Brain pericyte (primary cell): ENCODE results near the gene CASTOR1.

Experiments
- DNase-seq: peaks from one replicate; pipeline ENCODE4 v3.0.0-alpha.2; 2012; ENCODE audit warnings: low read depth, low spot score

Gene CASTOR1

GRCh38 chr22:30284666-30285065 is 4.6 kb downstream of the CASTOR1 start:
- no peak for DNase-seq

DNA sequence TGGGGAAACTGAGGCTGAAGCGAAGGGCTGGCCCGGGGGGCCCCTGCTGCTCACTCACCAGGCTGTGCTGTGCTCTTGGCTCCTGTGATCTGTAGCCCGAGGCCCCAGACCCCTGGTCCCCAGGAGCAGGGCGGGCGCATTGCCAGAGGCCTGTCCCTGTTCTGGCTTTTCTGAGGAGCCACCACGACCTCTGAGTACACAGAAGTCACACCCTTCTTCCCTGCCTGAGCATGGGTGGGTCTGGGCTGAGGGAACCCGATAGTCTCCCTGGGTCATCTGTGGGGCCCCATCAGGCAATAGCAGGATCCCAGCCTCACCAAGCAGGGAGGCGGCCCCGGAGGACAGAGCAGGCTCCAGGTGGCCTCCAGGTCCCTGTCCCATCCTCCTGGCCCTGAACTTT is 5.1 kb downstream of the CASTOR1 start:
- no peak for DNase-seq

- no peak for DNase-seq
These were observed 6.0 kb downstream of the CASTOR1 start for GRCh38 chr22:30283342-30283741.

- no peak for DNase-seq
These were observed 6.7 kb downstream of the CASTOR1 start for GRCh38 chr22:30282616-30283046.

DNA sequence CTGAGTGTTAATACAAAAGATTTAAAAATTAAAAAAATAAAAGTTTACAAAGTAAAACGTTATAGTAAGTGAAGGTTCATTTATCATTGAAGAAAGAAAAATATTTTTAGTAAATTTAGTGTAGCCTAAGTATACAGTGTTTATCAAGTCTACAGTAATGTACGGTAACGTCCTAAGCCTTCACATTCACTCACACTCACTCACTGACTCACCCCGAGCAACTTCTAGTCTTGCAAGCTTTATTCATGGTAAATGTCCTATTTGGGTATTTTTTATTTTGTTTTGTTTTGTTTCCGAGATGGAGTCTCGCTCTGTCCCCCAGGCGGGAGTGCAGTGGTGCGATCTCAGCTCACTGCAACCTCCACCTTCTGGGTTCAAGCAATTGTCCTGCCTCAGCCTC is 8.8 kb downstream of the CASTOR1 start:
- DNase-seq, result no peak

DNA sequence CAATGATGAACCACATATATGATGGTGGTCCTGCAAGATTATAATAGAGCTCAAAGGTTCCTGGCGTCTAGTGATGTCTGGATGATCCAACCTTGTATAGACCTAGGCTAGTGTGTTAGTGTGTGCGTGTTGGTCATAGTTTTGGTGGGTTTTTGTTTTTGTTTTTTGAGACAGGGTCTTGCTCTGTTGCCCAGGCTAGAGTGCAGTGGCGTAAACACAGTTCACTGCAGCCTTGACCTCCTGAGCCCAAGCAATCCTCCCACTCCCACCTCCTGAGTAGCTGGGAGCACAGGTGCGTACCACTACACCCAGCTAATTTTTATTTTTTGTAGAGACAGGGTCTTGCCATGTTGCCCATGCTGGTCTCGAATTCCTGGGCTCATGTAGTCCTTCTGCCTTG is 9.4 kb downstream of the CASTOR1 start:
- DNase-seq, result no peak

- DNase-seq, result no peak
These were observed 10.1 kb downstream of the CASTOR1 start for GRCh38 chr22:30279046-30279788.

- no peak for DNase-seq
These were observed 11.6 kb downstream of the CASTOR1 start for GRCh38 chr22:30277547-30278344.

- DNase-seq, result no peak
These were observed 13.3 kb downstream of the CASTOR1 start for GRCh38 chr22:30276039-30276438.

DNA sequence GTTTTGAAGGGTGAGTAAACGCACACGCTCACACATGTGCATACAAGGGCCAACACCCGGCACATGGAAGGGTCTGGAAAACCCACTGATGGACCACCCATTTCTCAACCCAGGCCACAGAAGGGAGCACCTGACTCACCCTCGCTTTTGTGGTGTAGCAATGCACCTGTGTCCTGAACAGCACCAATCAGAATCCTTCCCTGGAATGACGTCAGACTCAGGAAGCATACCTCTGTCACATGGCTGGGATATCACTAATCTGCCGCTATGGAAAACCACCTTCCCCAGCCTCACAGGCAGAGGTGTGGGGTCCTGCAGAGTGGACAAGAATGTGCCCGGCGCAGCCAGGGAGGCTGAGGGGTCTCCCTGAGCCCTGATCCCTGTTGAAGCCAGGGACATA is 13.7 kb downstream of the CASTOR1 start:
- no peak for DNase-seq

DNA sequence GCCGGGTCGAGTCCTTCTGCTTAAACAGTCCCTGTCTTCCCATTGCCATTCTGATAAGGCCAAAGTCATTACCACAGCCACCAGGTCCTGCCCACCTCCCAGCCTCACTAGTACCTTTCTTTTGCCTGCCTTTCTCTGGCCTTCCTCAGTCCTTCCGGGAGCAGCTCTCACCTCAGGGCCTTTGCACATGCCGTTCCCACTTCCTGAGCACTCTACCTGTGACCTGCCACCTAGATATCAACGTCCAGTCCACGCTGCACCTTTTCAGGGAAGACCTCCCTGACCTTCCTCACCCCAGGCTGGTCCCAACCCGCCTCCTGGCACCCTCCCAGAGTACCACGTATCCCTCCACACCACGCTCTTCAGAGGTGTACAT is 14.9 kb downstream of the CASTOR1 start:
- DNase-seq, result no peak

- no peak for DNase-seq
These were observed 15.4 kb downstream of the CASTOR1 start for GRCh38 chr22:30273711-30274436.

DNA sequence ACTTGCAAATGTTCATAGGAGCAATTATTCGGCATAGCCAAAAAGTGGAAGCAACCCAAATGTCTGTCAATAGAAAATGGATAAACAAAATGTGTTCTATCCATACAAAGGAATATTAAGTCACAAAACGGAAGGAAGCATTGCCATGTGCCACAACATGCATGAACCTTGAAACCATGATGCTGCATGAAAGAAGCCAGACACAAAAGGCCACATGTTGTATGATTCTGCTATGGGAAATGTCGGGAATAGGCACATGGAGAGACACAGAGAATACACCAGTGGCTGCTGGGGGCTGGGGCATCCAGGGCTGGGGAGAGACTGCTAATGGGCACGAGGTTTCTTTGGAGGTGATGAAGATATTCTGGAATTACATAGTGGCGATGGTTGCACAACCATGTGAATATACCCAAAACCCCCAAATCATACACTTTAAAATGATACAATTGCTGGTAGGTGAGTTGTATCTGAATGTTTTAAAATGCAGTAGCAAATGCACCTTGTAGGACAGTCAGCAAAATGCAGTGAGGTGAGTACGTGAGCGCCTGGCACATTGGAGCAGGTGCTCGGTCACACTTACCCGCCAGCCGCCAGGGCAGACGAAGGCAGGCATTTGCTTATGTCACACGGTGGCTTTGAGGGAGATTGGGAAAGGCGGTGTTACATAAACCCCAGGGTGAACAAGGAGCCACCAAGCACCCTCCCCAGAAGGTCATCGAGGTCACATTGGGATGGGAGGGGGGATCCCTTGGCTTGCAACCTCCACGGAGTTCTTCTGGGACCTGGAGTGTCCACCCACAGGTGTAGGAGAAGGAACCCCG is 16.3 kb downstream of the CASTOR1 start:
- no peak for DNase-seq

GRCh38 chr22:30270832-30271231 is 18.5 kb downstream of the CASTOR1 start:
- no peak for DNase-seq

GRCh38 chr22:30268331-30268730 is 21.0 kb downstream of the CASTOR1 start:
- DNase-seq, result no peak

DNA sequence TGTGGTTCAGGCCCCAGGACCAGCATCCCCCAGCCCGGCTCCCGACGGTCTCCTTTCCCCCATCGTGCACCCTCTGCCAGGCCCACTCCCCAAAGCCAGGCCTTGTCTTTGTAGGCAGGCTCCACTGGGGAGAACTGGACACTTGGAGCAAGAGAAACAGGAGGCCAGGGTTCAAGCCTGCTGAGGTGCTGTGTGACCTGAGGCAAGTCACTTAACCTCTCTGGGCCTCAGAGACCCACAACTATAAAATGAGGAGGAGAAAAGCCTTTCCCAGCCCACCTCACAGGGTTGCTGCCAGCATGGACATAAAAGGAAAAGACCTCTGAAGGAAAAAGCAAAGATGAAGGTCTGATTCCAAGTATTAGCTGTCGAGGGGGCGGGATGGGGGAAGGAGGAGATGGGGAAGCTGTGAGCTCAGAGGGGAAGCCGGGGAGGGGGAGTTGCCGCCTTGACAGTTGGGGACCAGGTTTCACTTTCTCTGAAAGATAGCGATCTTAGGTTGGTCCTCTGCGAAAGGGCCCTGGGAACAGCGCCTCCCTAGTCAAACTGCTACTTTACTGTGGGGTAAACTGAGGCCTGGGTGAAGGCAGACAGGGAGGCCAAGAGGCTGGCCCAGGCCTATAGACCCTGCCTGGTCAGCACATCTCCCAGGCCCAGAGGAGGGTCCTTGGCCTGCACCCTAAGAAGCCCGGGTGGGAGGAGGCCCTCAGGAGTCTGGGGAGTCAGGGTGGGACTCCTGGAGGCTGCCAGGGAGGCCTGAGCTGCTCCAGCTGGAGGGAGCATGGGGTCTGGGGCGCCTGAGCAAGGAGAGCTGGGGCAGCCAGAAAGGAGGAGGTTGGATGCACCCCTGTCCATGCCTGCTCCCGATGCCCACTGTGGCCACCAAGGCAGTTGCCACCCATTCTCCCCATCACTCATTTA is 21.7 kb downstream of the CASTOR1 start:
- no peak for DNase-seq

DNA sequence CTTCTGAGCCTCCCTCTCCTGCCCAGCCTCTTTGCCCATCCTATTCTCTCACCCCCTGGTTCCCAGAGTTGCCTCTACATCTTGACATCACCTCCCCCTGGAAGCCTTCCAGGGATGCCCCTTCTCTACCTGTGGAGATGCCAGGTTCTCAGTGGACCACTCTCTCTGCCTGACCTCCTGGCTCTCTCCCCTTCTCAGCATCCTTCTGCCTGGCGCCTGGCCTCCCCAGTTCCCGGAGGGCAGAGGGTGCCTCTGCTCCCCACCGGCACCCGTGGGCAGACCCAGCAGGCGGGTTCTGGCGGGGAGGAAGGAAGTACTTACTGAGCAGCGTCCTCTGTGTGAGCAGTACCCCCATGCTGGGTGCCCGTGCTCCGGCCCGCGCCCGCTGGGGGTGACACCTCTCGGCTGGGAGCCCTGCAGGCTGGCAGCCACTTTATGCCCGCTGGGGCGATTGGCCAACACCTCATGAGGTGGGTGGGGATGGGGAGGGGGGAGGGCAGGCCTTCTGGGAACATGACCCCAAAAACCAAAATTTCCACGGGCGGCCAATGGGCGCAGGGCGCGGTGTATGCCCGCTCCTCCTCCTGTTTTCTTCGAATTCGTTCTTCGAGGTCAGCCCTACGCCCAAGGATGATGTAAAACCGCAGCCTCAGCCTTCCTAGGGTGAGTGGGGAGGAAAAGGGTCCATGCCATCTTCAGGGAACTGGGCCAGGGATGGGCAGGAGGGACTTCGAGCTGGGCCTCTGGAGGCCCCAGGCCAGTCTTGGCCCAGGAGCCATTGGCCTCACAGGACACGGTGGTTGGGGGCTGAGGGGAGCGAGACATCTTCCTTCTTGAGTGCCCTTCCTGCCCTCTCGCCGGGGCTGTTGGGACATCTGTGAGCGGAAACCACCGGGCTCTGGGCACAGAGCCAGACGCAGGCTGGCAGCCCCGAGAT is 22.6 kb downstream of the CASTOR1 start, which contains the start of gene OSM:
TSS of gene OSM (minus strand) at position 407 of the 937 bp plus-strand sequence. CDS start at position 355, 52 bp downstream.
- no peak for DNase-seq

DNA sequence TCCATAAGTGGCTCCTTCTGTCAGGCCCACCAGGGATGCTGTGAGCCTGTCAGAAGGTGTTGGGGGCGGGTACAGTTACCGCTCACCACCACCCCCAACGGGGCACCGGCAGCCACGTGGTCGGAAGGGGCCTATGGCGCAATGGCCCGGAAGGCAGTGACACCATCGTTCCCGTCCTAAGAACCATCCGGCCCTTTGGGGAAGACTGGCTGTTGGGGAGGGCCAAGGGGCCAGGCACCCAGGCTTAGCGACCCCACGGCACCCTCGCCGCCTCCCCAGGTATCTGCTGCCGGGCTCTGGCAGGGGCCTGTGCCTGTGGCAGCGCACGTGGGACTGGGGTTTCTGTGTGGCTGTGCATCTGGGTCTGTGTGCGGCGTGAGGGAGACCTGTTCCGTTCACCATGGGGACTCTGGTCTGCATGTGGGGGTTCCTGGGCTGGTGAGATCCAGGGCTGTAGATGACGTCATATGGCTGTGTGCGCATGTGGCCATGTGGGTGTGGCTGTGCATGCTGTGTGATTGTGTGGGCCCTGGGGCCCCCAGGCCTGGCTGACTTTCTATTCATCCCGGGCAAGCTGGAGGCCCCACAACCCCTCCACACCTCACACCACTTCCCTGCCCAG is 23.4 kb downstream of the CASTOR1 start:
- no peak for DNase-seq
